Measurements from ENCODE around the gene FAM200C.
A peak's percentile ranks its signal among the peaks of the same experiment; 100 is the strongest.

FAM200C gene

DNA sequence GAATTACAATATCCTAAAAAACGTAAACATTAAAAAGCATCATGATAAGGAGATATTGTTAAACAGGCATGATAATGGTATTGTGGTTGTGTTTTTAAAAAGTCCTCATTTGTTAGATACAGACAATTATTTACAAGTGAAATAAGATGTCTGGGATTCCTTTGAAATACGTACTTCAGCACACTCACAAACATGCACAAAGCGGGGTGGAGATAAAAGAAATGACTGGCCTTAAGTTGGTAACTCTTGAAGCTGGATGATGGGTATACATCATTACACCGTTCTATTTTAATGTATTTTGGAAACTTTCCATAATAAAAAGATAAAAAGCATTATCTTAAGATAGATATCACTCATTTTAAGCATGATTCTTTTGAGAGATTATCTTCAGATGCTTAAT, 1.0 kb downstream of the FAM200C start:
- Histone ChIP-seq H3K4me3 (ENCODE audit: low read depth, low read length) (peak overlapping the region; percentile 81), H3K79me2 (no peaks in the 10 kb centered on the region), H3K4me1 (peaks cover 8% of the 10 kb centered on the region), H3K4me2 (ENCODE audit: low read length) (peak overlapping the region; percentile 76), H3K36me3 (ENCODE audit: control insufficient read depth, insufficient read depth, low read length) (no peaks in the 10 kb centered on the region), H2AFZ (no peak overlapping the region), H3K9me3 (ENCODE audit: control insufficient read depth, low read length) (no peaks in the 10 kb centered on the region), H3K27me3 (ENCODE audit: control insufficient read depth, insufficient read depth, low read length) (no peaks in the 10 kb centered on the region), H3K9ac (no peak overlapping the region), H3K27ac (no peak overlapping the region)
- no peak for TF ChIP-seq CTCF (IDR thresholded peaks at IDR 0.05)

DNA sequence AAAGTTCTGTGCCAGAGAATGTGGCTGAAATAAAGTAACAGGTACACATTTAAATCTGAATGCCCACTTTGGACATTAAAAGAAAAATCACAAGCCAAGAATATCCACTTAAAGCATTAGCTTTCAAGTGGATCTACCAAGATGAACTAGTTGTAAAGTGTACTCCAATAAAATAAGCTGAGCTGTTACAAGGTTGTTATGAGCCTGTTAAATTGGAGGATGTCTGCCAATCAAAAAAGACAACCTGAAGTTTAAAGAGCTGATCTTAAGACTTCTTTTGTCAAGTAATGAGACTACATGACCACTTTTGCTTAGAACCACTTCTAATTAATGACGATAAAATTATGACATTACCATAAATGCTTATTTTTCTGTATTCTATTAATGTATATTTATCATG, 2.4 kb downstream of the FAM200C start:
- peaks cover 8% of the 10 kb centered on the region for H3K4me1 ChIP-seq
- no peaks in the 10 kb centered on the region for H3K79me2 ChIP-seq
- no peak overlapping the region for H2AFZ ChIP-seq

DNA sequence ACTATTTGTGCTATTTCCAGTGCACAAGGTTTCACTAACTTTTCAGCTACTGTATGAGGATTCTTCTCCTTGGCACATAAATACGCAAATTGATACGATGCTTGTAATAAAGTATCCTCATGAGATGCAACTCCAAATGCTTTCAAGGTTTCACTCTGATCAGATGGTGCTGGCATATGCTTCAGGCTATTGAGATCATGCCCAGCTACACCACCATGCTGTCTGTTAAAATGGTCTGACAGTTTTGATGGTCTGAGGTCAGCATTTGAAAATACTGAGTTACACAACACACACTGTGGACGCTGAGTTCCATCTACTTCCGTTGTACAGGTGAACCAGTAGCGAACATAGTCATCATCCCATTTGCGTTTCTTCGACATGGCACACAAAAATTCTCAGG, 4.7 kb downstream of the FAM200C start:
- TF ChIP-seq CTCF (IDR thresholded peaks at IDR 0.05) = no peak
- Histone ChIP-seq H3K27ac (no peak overlapping the region), H3K4me1 (peaks cover 8% of the 10 kb centered on the region)

More for the DNA sequence above, 2.4 kb downstream of the FAM200C start:
- Histone ChIP-seq H3K9ac (no peak overlapping the region), H3K4me3 (ENCODE audit: low read depth, low read length) (no peak overlapping the region), H3K27ac (no peak overlapping the region), H3K27me3 (ENCODE audit: control insufficient read depth, insufficient read depth, low read length) (no peaks in the 10 kb centered on the region), H3K36me3 (ENCODE audit: control insufficient read depth, insufficient read depth, low read length) (no peaks in the 10 kb centered on the region), H3K4me2 (ENCODE audit: low read length) (no peak overlapping the region), H3K9me3 (ENCODE audit: control insufficient read depth, low read length) (no peaks in the 10 kb centered on the region)
- TF ChIP-seq CTCF (IDR thresholded peaks at IDR 0.05) = no peak

GRCh38 chr5:160390787-160391696, 8.8 kb downstream of the FAM200C start:
- Histone ChIP-seq H3K9ac (no peak overlapping the region), H3K27ac (no peak overlapping the region)

More for the DNA sequence above, 4.7 kb downstream of the FAM200C start:
- H3K9ac ChIP-seq = no peak overlapping the region
- no peak overlapping the region for H3K4me2 ChIP-seq (ENCODE audit: low read length)
- no peak overlapping the region for H2AFZ ChIP-seq
- H3K9me3 ChIP-seq (ENCODE audit: control insufficient read depth, low read length) = no peaks in the 10 kb centered on the region
- no peak overlapping the region for H3K4me3 ChIP-seq (ENCODE audit: low read depth, low read length)
- H3K79me2 ChIP-seq = no peaks in the 10 kb centered on the region
- H3K27me3 ChIP-seq (ENCODE audit: control insufficient read depth, insufficient read depth, low read length) = no peaks in the 10 kb centered on the region
- no peaks in the 10 kb centered on the region for H3K36me3 ChIP-seq (ENCODE audit: control insufficient read depth, insufficient read depth, low read length)

More at GRCh38 chr5:160390787-160391696, 8.8 kb downstream of the FAM200C start:
- no peaks in the 10 kb centered on the region for H3K4me1 ChIP-seq
- H3K27me3 ChIP-seq (ENCODE audit: control insufficient read depth, insufficient read depth, low read length) = no peaks in the 10 kb centered on the region
- peak; percentile 45 for TF ChIP-seq CTCF (IDR thresholded peaks at IDR 0.05)
- H3K79me2 ChIP-seq = peaks cover 8% of the 10 kb centered on the region
- no peaks in the 10 kb centered on the region for H3K36me3 ChIP-seq (ENCODE audit: control insufficient read depth, insufficient read depth, low read length)
- H2AFZ ChIP-seq = no peak overlapping the region
- no peak overlapping the region for H3K4me2 ChIP-seq (ENCODE audit: low read length)
- H3K4me3 ChIP-seq (ENCODE audit: low read depth, low read length) = no peak overlapping the region
- no peaks in the 10 kb centered on the region for H3K9me3 ChIP-seq (ENCODE audit: control insufficient read depth, low read length)

All from parathyroid adenoma (tissue), 2 donors.